BLaER1 (cell line): Measurements from ENCODE around the gene IL21R.
A peak's percentile ranks its signal among the peaks of the same experiment; 100 is the strongest.

Experiments
- H3K27ac ChIP-seq: shearing (Covaris generic); formaldehyde crosslinking; 2 replicates; pipeline ENCODE4 v1.8.1; 2022
- H3K27me3 ChIP-seq: shearing (Covaris generic); formaldehyde crosslinking; 2 replicates; pipeline ENCODE4 v1.8.1; 2022
- H3K36me3 ChIP-seq: shearing (Covaris generic); formaldehyde crosslinking; 2 replicates; pipeline ENCODE4 v1.8.1; 2022
- H3K4me1 ChIP-seq: shearing (Covaris generic); formaldehyde crosslinking; 2 replicates; pipeline ENCODE4 v1.8.1; 2022
- H3K4me2 ChIP-seq: shearing (Covaris generic); formaldehyde crosslinking; 2 replicates; pipeline ENCODE4 v1.8.1; 2022
- H3K4me3 ChIP-seq: shearing (Covaris generic); formaldehyde crosslinking; 2 replicates; pipeline ENCODE4 v1.8.1; 2022
- H3K9ac ChIP-seq: shearing (Covaris generic); formaldehyde crosslinking; 2 replicates; pipeline ENCODE4 v1.8.1; 2022
- H3K9me3 ChIP-seq: shearing (Covaris generic); formaldehyde crosslinking; 2 replicates; pipeline ENCODE4 v1.8.1; 2022
- H4K20me1 ChIP-seq: shearing (Covaris generic); formaldehyde crosslinking; 2 replicates; pipeline ENCODE4 v1.8.1; 2022
- Cebpa-rat ChIP-seq: shearing (Covaris generic); IDR thresholded peaks from 2 replicates; pipeline ENCODE4 v1.8.1; 2022

IL21R gene

DNA sequence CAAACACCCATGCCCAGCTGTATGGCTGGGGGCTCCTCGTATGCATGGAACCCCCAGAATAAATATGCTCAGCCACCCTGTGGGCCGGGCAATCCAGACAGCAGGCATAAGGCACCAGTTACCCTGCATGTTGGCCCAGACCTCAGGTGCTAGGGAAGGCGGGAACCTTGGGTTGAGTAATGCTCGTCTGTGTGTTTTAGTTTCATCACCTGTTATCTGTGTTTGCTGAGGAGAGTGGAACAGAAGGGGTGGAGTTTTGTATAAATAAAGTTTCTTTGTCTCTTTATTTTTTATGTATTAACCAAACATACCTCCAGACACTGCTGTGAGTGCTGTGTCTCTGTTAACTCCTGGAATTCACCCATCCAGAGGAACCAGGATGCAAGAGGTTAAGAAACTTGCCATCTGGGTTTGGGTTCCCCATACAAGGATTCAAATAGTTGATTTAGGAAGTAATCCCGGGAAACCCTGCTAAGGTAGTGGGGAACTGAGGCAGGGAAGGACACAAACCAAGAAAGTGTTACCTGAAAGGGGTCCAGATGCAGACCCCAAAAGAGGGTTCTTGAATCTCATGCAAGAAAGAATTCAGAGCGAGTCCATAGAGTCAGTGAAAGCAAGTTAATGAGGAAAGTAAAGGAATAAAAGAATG is 37.4 kb upstream of the IL21R start:
- Histone ChIP-seq H4K20me1 (no peaks in the 10 kb centered on the region), H3K27me3 (no peaks in the 10 kb centered on the region), H3K9me3 (peaks cover 2% of the 10 kb centered on the region), H3K4me3 (no peak overlapping the region), H3K4me1 (peaks cover 58% of the 10 kb centered on the region), H3K4me2 (no peak overlapping the region), H3K9ac (no peak overlapping the region), H3K27ac (no peak overlapping the region), H3K36me3 (peaks cover 38% of the 10 kb centered on the region)
- no peak for TF ChIP-seq Cebpa-rat

DNA sequence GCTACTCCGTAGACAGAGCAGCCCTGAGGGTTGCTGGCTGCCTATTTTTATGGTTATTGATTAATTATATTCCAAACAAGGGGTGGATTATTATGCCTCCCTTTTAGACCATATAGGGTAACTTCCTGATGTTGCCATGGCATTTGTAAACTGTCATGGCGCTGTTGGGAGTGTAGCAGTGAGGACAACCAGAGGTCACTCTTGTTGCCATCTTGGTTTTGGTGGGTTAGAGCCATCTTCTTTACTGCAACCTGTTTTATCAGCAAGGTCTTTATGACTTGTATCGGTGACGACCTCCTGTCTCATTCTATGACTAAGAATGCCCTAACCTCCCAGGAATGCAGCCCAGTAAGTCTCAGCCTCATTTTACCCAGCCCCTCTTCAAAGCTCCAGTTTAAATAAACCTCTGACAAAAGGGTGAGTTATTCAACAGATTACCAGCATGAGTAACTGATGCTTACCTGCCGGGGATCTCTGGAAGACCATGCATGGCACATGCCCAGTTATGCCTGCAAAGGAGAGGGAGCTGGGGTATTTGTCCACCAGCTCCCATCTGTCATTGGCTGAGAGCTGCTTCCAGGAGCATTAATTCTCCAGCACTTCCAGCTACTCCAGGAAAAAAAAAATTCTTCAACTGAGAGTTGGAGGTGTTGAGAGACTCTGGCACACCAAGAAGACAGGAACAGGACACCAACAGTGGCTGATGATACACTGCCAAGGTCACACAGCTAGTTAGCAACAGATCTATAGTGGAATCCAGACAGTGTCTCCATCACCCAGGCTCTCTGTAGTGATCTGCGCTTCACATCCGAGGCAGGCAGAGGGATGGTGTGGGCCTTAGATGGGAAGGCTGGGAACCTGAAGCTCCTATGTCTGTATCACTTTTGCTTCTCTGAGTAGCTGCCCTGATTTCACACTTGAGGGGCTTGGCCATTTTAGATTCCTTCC is 36.6 kb upstream of the IL21R start:
- peaks cover 35% of the 10 kb centered on the region for H3K36me3 ChIP-seq
- H3K9me3 ChIP-seq: peaks cover 10% of the 10 kb centered on the region
- H3K4me1 ChIP-seq: peaks cover 58% of the 10 kb centered on the region
- no peak overlapping the region for H3K4me3 ChIP-seq
- H4K20me1 ChIP-seq: no peaks in the 10 kb centered on the region
- no peaks in the 10 kb centered on the region for H3K27me3 ChIP-seq
- TF ChIP-seq Cebpa-rat: no peak
- no peak overlapping the region for H3K9ac ChIP-seq
- no peak overlapping the region for H3K27ac ChIP-seq
- no peak overlapping the region for H3K4me2 ChIP-seq

DNA sequence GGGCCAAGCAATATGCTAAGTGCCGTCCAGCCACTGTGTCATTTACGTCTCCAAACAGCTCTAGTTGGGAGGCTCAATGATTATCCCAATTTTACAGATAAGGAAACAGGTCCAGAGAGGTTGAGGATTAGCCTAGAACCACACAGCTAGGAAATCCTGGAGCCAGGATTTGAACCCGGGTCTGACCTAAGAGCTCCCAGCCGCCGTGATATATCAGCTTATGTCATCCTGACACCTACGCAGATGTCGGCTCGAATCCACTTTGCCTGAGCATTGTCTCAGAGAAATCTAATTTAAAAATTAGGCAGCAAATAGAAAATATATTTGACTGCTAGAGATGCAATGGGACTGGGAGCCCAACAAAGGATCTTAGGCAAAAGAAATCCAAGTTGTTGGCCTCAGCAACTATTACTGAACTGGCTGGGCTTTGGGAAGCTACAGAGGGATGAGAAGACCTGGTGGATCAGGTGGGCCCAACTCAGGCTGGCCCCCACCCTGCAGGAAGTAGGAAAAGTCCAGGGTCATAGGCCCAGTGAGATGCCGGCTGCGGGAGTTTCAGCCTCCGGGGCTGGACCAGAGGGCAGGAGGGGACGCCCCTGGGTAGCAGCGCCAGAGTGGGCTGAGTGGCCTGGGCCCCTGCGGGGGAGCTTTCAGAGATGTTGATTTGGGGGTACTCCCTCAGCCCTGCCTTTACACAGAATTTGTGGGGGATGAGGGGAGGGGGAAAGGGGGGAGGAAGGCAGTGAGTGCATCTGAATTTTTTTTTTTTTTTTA is 35.1 kb upstream of the IL21R start:
- Histone ChIP-seq H3K27ac (peak overlapping the region; percentile 90), H3K9me3 (peaks cover 15% of the 10 kb centered on the region), H3K27me3 (no peaks in the 10 kb centered on the region), H4K20me1 (no peaks in the 10 kb centered on the region), H3K4me1 (peaks cover 58% of the 10 kb centered on the region), H3K4me2 (peak overlapping the region; percentile 82), H3K4me3 (peak overlapping the region; percentile 34; the same call in 1 of the 2 replicates), H3K9ac (peak overlapping the region; percentile 77), H3K36me3 (peaks cover 21% of the 10 kb centered on the region)
- no peak for TF ChIP-seq Cebpa-rat

DNA sequence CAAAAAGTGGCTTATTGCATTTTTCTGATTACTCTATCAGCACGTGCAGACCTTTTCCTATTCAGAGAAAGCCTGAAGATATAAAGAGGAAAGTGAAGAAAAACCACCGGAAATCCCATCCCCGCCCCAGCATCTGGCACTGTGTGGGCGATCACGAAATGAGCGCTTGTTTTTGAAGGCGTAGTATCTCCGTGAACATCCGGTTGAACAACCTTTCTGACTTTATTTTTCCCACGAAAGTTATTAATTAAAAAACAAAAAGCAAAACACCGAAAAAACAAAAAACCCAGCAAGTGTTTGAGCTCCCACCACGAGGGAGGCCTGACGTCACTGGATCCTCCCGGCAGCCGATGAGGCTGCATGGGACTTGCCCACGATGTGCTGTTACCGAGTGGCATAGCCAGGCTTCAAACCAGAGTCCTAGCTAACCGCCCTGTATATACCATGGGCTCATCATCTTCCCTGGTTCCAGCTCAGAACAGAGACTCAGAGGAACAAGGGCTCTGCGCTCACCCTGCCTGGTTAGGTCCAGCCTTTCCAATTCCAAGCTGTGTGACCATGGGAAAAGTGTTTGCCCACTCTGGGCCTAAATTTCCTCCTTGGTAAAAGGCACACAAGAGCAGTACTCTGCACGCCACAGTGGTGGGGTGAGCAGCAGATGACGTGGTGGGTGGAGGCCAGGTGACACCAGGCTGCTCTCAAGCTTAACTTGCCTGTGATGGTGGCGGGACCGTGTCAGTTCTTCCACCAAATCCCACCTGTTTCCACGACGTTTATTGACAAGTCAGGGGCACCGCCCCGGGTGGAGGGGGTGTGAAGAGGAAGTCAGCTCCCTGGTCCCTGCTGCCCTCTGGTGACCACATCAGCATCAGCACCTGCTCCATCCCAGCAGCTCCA is 34.3 kb upstream of the IL21R start:
- peak overlapping the region; percentile 90 for H3K27ac ChIP-seq
- no peak for TF ChIP-seq Cebpa-rat
- H3K27me3 ChIP-seq: no peaks in the 10 kb centered on the region
- peaks cover 59% of the 10 kb centered on the region for H3K4me1 ChIP-seq
- peak overlapping the region; percentile 34 for H3K4me3 ChIP-seq
- peak overlapping the region; percentile 77 for H3K9ac ChIP-seq
- peaks cover 13% of the 10 kb centered on the region for H3K36me3 ChIP-seq
- peak overlapping the region; percentile 82 for H3K4me2 ChIP-seq
- H4K20me1 ChIP-seq: no peaks in the 10 kb centered on the region
- peaks cover 15% of the 10 kb centered on the region for H3K9me3 ChIP-seq

DNA sequence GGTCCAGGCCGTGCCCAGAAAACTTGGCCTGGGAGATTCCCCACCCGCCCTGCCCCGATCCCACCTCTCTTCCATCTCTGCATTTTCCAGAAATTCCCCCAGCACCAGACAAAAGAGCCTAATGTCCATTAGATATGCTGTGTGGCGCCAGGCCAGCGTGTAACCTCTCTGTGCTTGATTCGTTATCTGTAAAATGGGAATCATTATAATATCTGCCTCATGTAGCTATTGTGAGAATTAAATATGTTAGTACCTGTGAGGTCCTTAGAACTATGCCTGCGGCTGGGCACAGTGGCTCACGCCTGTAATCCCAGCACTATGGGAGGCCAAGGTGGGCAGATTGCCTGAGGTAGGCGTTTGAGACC is 33.6 kb upstream of the IL21R start:
- Histone ChIP-seq H3K4me2 (peak overlapping the region; percentile 82), H4K20me1 (no peaks in the 10 kb centered on the region), H3K9ac (no peak overlapping the region), H3K9me3 (peaks cover 15% of the 10 kb centered on the region), H3K27ac (no peak overlapping the region), H3K4me3 (no peak overlapping the region), H3K27me3 (no peaks in the 10 kb centered on the region), H3K4me1 (peaks cover 59% of the 10 kb centered on the region), H3K36me3 (peaks cover 6% of the 10 kb centered on the region; the same call in 1 of the 2 replicates)
- no peak for TF ChIP-seq Cebpa-rat

DNA sequence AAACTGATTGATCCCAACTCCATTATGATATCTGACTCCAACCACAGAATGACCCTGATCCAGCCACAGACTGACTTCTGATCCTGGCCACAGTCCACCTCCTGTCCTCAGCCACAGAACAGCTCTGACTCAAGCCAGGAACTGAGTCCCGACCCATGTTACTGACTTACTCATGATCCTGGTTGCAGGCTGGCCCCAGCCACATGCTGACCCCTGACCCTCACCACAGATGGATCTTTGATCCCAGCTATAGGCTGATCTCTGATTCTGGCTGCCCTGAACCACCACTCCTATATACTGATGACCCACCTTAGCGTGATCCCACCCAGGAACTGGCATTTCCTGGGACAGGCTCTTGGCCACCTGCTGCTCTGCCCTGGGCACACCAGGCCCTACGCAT is 32.2 kb upstream of the IL21R start:
- Histone ChIP-seq H3K4me1 (peaks cover 60% of the 10 kb centered on the region), H4K20me1 (no peaks in the 10 kb centered on the region), H3K36me3 (no peaks in the 10 kb centered on the region), H3K9ac (no peak overlapping the region), H3K4me2 (no peak overlapping the region), H3K4me3 (no peak overlapping the region), H3K27me3 (no peaks in the 10 kb centered on the region), H3K27ac (no peak overlapping the region), H3K9me3 (peaks cover 15% of the 10 kb centered on the region)
- TF ChIP-seq Cebpa-rat: no peak

DNA sequence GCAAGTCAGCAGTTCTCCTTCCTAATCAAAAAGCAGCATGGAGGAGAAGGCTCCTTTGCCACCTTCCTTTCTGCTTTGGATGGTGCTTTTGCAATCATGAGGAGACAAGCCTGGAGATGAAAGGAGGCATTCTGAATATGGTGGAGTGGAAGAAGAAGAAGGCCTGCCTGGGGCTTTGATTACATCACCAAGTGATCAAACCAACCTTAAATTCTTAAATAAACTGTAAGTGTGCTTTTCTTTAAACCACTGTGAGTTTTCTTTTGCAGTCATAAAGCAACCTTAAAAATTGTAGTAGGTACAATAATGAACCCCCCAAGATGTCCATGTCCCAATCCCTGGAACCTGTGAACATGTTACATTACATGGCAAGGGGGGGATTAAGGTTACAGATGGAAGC is 31.7 kb upstream of the IL21R start:
- H3K4me2 ChIP-seq: no peak overlapping the region
- H3K9ac ChIP-seq: no peak overlapping the region
- H3K36me3 ChIP-seq: no peaks in the 10 kb centered on the region
- H3K4me3 ChIP-seq: no peak overlapping the region
- no peak overlapping the region for H3K27ac ChIP-seq
- H3K4me1 ChIP-seq: peaks cover 65% of the 10 kb centered on the region
- TF ChIP-seq Cebpa-rat: no peak
- no peaks in the 10 kb centered on the region for H4K20me1 ChIP-seq
- H3K9me3 ChIP-seq: peaks cover 15% of the 10 kb centered on the region
- no peaks in the 10 kb centered on the region for H3K27me3 ChIP-seq

DNA sequence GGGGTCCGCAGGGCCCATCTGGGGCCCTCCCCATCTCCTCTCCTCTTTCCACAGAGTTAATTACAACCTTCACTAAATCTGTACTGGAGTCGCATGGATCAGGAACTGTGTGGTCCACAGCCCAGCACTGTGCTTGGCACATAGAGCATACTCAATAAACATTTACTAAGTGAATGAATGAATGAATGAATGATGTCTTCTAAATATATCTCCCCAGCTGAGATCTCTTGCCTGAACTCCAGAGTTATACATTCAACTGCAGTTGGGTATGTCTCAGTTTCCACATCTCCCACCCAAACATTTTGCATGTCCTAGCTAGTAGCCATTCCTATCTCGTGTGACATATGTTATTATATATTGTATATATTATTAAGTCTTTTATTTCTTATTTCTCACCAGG is 28.7 kb upstream of the IL21R start:
- no peaks in the 10 kb centered on the region for H3K36me3 ChIP-seq
- H3K9ac ChIP-seq: no peak overlapping the region
- H3K4me3 ChIP-seq: no peak overlapping the region
- no peaks in the 10 kb centered on the region for H3K27me3 ChIP-seq
- H3K4me1 ChIP-seq: peaks cover 59% of the 10 kb centered on the region
- H3K9me3 ChIP-seq: peaks cover 15% of the 10 kb centered on the region
- H3K4me2 ChIP-seq: peak overlapping the region; percentile 75
- H4K20me1 ChIP-seq: no peaks in the 10 kb centered on the region
- H3K27ac ChIP-seq: peak overlapping the region; percentile 76
- no peak for TF ChIP-seq Cebpa-rat
